ENCODE results near the gene PRR16.

GRCh38 chr5:120615967-120616645 lies 152.0 kb downstream of the PRR16 start:
- TF ChIP-seq ZFP30 (CRISPR knock-in tag; IDR thresholded peaks at IDR 0.05) (no peak), BACH2 (CRISPR knock-in tag; IDR thresholded peaks at IDR 0.05; ENCODE audit: borderline replicate concordance) (no peak), PATZ1 (CRISPR knock-in tag; IDR thresholded peaks at IDR 0.05; ENCODE audit: borderline replicate concordance) (no peak)
